OCI-LY1 (cell line): ENCODE measurements around the gene DSC3.

Experiments used
- EZH2 ChIP-seq: fragments of 200-600 bp; sonication (generic), shearing (Covaris generic); IDR thresholded peaks from 2 replicates; pipeline ENCODE4 v1.8.0; 2017; ENCODE audit warnings: borderline replicate concordance, mixed run types, mild to moderate bottlenecking, antibody characterized with exemption, low read length, moderate library complexity, mixed read lengths
- TF ChIP-seq, protein P1 (sequence below): fragments of 200-600 bp; sonication (generic), shearing (Covaris generic); IDR thresholded peaks from 2 replicates; pipeline ENCODE4 v1.5.1; 2017; ENCODE audit warnings: mild to moderate bottlenecking, antibody characterized with exemption, low read length, moderate library complexity, mixed read lengths

DNA sequence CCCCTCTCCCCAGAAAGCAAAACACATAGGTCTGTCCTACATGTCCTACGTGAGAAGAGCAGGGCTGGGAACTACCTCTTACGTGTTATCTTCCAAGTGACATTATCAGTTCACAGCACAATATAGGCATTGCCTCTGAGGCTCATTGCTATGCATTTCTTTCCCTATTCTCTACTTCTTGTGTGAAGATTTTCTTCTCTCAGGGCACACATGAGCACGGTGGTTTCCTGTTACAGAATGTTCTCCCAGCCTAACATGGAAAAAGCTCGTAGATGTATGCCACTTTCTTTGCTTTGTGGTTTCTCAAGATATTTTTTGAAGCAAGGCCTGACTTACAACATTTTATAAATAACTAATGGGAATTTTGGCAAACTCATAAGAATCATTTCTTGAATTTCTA lies 19.4 kb upstream of the DSC3 start:
- TF ChIP-seq, protein P1, sequence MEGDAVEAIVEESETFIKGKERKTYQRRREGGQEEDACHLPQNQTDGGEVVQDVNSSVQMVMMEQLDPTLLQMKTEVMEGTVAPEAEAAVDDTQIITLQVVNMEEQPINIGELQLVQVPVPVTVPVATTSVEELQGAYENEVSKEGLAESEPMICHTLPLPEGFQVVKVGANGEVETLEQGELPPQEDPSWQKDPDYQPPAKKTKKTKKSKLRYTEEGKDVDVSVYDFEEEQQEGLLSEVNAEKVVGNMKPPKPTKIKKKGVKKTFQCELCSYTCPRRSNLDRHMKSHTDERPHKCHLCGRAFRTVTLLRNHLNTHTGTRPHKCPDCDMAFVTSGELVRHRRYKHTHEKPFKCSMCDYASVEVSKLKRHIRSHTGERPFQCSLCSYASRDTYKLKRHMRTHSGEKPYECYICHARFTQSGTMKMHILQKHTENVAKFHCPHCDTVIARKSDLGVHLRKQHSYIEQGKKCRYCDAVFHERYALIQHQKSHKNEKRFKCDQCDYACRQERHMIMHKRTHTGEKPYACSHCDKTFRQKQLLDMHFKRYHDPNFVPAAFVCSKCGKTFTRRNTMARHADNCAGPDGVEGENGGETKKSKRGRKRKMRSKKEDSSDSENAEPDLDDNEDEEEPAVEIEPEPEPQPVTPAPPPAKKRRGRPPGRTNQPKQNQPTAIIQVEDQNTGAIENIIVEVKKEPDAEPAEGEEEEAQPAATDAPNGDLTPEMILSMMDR: no peak
- TF ChIP-seq EZH2: no peak
